IMR-90 (cell line): ENCODE data around the gene PDCD1. TPM values are rescaled to one million over a fixed set of nuclear protein-coding genes. Genes with fewer than 3 reads are reported as not detected.

Experiments used
- ATAC-seq: fragments of 200-7000 bp; cut with Tn5 transposase; 2 replicates; pipeline ENCODE4 v1.9.1; 2020; ENCODE audit warnings: low read depth, mild to moderate bottlenecking, moderate library complexity
- BruUV-seq: library from RNA; stranded (reverse); fragments of 400-500 nt; replicated peaks from 2 replicates; lab custom pipeline; 2021; lab: Mats Ljungman, UMichigan
- CTCF ChIA-PET: fragments of 300-600 bp; formaldehyde crosslinking; extraction: SDS; loops from one replicate; lab custom pipeline; 2021; ENCODE audit warnings: antibody characterized with exemption; lab: Yijun Ruan, JAX
- POLR2A ChIA-PET: fragments of 300-600 bp; sonication (Branson Sonifier 250); formaldehyde crosslinking; loops from one replicate; lab custom pipeline; 2022; ENCODE audit warnings: antibody characterized with exemption; ENCODE audit not compliant: unreplicated experiment; lab: Charles Lee
- DNase-seq: peaks from one replicate; pipeline ENCODE4 v3.0.0; 2013
- H2AFZ ChIP-seq: replicated peaks from 2 replicates; pipeline ENCODE3; 2013; ENCODE audit warnings: low read length, mild to moderate bottlenecking; ENCODE audit not compliant: poor library complexity
- H2AK5ac ChIP-seq: 2 replicates; pipeline ENCODE4 v1.6.1; 2013; ENCODE audit warnings: low read depth, low read length, inconsistent platforms
- H2AK9ac ChIP-seq: replicated peaks from 2 replicates; pipeline ENCODE3; 2013; ENCODE audit warnings: mild to moderate bottlenecking, low read depth, low read length, moderate library complexity; ENCODE audit not compliant: poor library complexity
- H2BK120ac ChIP-seq: 2 replicates; pipeline ENCODE4 v1.6.1; 2013; ENCODE audit warnings: low read depth, low read length, inconsistent platforms
- H2BK15ac ChIP-seq: 3 replicates; pipeline ENCODE4 v1.6.1; 2013; ENCODE audit warnings: low read depth, low read length, inconsistent platforms
- H2BK20ac ChIP-seq: 2 replicates; pipeline ENCODE4 v1.6.1; 2013; ENCODE audit warnings: low read depth, mild to moderate bottlenecking, inconsistent platforms, low read length, moderate library complexity
- H2BK5ac ChIP-seq: 2 replicates; pipeline ENCODE4 v1.6.1; 2013; ENCODE audit warnings: mild to moderate bottlenecking, low read depth, low read length, inconsistent platforms; ENCODE audit not compliant: poor library complexity, severe bottlenecking
- H3K14ac ChIP-seq: replicated peaks from 2 replicates; pipeline ENCODE4 v1.6.1; 2013; ENCODE audit warnings: low read depth, low read length, inconsistent platforms
- H3K18ac ChIP-seq: 2 replicates; pipeline ENCODE4 v1.6.1; 2013; ENCODE audit warnings: low read depth, low read length, control low read depth
- H3K23ac ChIP-seq: 2 replicates; pipeline ENCODE4 v1.6.1; 2013; ENCODE audit warnings: low read depth, low read length, inconsistent platforms
- H3K27ac ChIP-seq: 2 replicates; pipeline ENCODE4 v1.5.1; 2013; ENCODE audit warnings: mild to moderate bottlenecking, control low read depth, low read length; ENCODE audit not compliant: insufficient read depth
- H3K27me3 ChIP-seq: 2 replicates; pipeline ENCODE4 v1.6.1; 2013; ENCODE audit warnings: low read length; ENCODE audit not compliant: control insufficient read depth, insufficient read depth
- H3K36me3 ChIP-seq: 2 replicates; pipeline ENCODE4 v1.6.1; 2013; ENCODE audit warnings: low read length, mixed read lengths; ENCODE audit not compliant: control insufficient read depth, insufficient read depth
- H3K4ac ChIP-seq: 2 replicates; pipeline ENCODE4 v1.6.1; 2013; ENCODE audit warnings: low read depth, low read length, inconsistent platforms
- H3K4me1 ChIP-seq: 2 replicates; pipeline ENCODE4 v1.6.1; 2013; ENCODE audit warnings: low read length, mixed read lengths; ENCODE audit not compliant: control insufficient read depth, insufficient read depth
- H3K4me2 ChIP-seq: 2 replicates; pipeline ENCODE4 v1.6.1; 2013; ENCODE audit warnings: low read depth, mild to moderate bottlenecking, control low read depth, low read length, moderate library complexity
- H3K4me3 ChIP-seq: 2 replicates; pipeline ENCODE4 v1.5.1; 2013; ENCODE audit warnings: low read depth, mild to moderate bottlenecking, control low read depth, low read length, moderate library complexity; ENCODE audit not compliant: insufficient read depth
- H3K56ac ChIP-seq: 2 replicates; pipeline ENCODE4 v1.6.1; 2013; ENCODE audit warnings: low read length, inconsistent platforms; ENCODE audit not compliant: insufficient read depth; ENCODE audit errors: extremely low read depth
- H3K79me1 ChIP-seq, 2 experiments: 2 replicates each; pipeline ENCODE4 v1.6.1; 2013; ENCODE audit warnings: low read length in 2 of 2, inconsistent platforms in 1 of 2, low read depth in 1 of 2
- H3K9ac ChIP-seq: 2 replicates; pipeline ENCODE4 v1.6.1; 2013; ENCODE audit warnings: low read depth, low read length, control low read depth
- H3K9me1 ChIP-seq: 2 replicates; pipeline ENCODE4 v1.6.1; 2013; ENCODE audit warnings: low read length, inconsistent platforms; ENCODE audit not compliant: insufficient read depth
- H3K9me3 ChIP-seq: 2 replicates; pipeline ENCODE4 v1.6.1; 2013; ENCODE audit warnings: low read length; ENCODE audit not compliant: control insufficient read depth, insufficient read depth
- H4K20me1 ChIP-seq: 2 replicates; pipeline ENCODE4 v1.6.1; 2013; ENCODE audit warnings: low read length, inconsistent platforms; ENCODE audit not compliant: insufficient read depth
- H4K5ac ChIP-seq: 2 replicates; pipeline ENCODE4 v1.6.1; 2013; ENCODE audit warnings: mild to moderate bottlenecking, low read depth, low read length, control low read depth
- H4K8ac ChIP-seq, 2 experiments: 2 replicates each; pipeline ENCODE4 v1.6.1; 2013; ENCODE audit warnings: low read depth in 2 of 2, low read length in 2 of 2, control low read depth in 1 of 2, inconsistent platforms in 1 of 2
- H4K91ac ChIP-seq: 2 replicates; pipeline ENCODE4 v1.6.1; 2013; ENCODE audit warnings: low read depth, low read length, inconsistent platforms; ENCODE audit not compliant: insufficient read depth
- CEBPB ChIP-seq: IDR thresholded peaks from 2 replicates; pipeline ENCODE4 v1.6.1; 2012; ENCODE audit warnings: low read depth, low read length, improper control_type of control experiment
- CHD1 ChIP-seq: IDR thresholded peaks from 2 replicates; pipeline ENCODE4 v1.6.1; 2012; ENCODE audit warnings: low read depth, low read length, improper control_type of control experiment
- CTCF ChIP-seq: conservative IDR thresholded peaks from 2 replicates; pipeline ENCODE4 v1.5.1; 2012; ENCODE audit warnings: mild to moderate bottlenecking, low read depth, low read length, improper control_type of control experiment
- ELK1 ChIP-seq: fragments of 150-350 bp; IDR thresholded peaks from 2 replicates; pipeline ENCODE4 v1.6.1; 2016; ENCODE audit warnings: low read depth, mild to moderate bottlenecking, low read length, moderate library complexity, borderline replicate concordance
- MAFK ChIP-seq: IDR thresholded peaks from 2 replicates; pipeline ENCODE4 v1.6.1; 2012; ENCODE audit warnings: low read depth, low read length, improper control_type of control experiment
- MAZ ChIP-seq: IDR thresholded peaks from 2 replicates; pipeline ENCODE4 v1.6.1; 2012; ENCODE audit warnings: low read depth, mild to moderate bottlenecking, low read length, improper control_type of control experiment, moderate library complexity, borderline replicate concordance
- MXI1 ChIP-seq: IDR thresholded peaks from 2 replicates; pipeline ENCODE4 v1.6.1; 2012; ENCODE audit warnings: low read depth, mild to moderate bottlenecking, low read length, moderate library complexity, borderline replicate concordance
- NFE2L2 ChIP-seq: fragments of 150-350 bp; IDR thresholded peaks from 2 replicates; pipeline ENCODE4 v1.6.1; 2016; ENCODE audit warnings: low read depth, mild to moderate bottlenecking, low read length
- POLR2A ChIP-seq: IDR thresholded peaks from 2 replicates; pipeline ENCODE4 v1.6.1; 2012; ENCODE audit warnings: mild to moderate bottlenecking, low read depth, low read length
- RAD21 ChIP-seq: IDR thresholded peaks from 2 replicates; pipeline ENCODE4 v1.6.1; 2012; ENCODE audit warnings: low read length, improper control_type of control experiment
- RFX5 ChIP-seq: IDR thresholded peaks from 2 replicates; pipeline ENCODE4 v1.8.0; 2012; ENCODE audit warnings: low read depth, mild to moderate bottlenecking, low read length, moderate library complexity
- SMC3 ChIP-seq: fragments of 150-350 bp; IDR thresholded peaks from 2 replicates; pipeline ENCODE4 v1.6.1; 2016; ENCODE audit warnings: low read depth, mild to moderate bottlenecking, antibody characterized with exemption, low read length, moderate library complexity
- WGBS, 2 experiments: methylation state at CpG; one replicate each; pipeline versions ENCODE4 v1.1.5 to v1.1.7; 2013; ENCODE audit warnings: missing lambda C conversion rate in 2 of 2; ENCODE audit not compliant: insufficient read length in 1 of 2; ENCODE audit errors: extremely low coverage in 2 of 2; 5-methylcytosine and 5-hydroxymethylcytosine counted together
- dilution Hi-C: fragments of 300-500 bp; cut with HindIII; formaldehyde crosslinking; loops from one replicate; pipeline ENCODE4 v1.14.3; 2018; ENCODE audit warnings: low sequenced_read_pairs; ENCODE audit not compliant: unreplicated experiment
- in situ Hi-C: fragments of 300-500 bp; cut with MboI; formaldehyde crosslinking; loops from 3 replicates; pipeline ENCODE4 v1.14.3; 2019; ENCODE audit warnings: low sequenced_read_pairs, inconsistent platforms, mixed read lengths
- intact Hi-C: fragments of 100-400 bp; cut with micrococcal nuclease; formaldehyde crosslinking; loops from 2 replicates; pipeline ENCODE4 v1.10.0; 2022
- polyA plus RNA-seq, 3 experiments: library from polyadenylated mRNA; depleted of rRNA; stranded (reverse); fragments of >200 nt; gene quantifications; 2 replicates each; pipeline ENCODE4 v1.2.3, GENCODE V29; 2012; ENCODE audit warnings: low replicate concordance in 1 of 3
- total RNA-seq: library from RNA; depleted of rRNA; stranded (reverse); fragments of >200 nt; gene quantifications from 2 replicates; pipeline ENCODE4 v1.2.3, GENCODE V29; 2012

The PDCD1 gene
- total and polyA plus RNA-seq, 2 of the 4 experiments (the other 2 are of a cell fraction) = not detected

- Histone ChIP-seq H2AK9ac (no peak overlapping the region), H3K4ac (no peak overlapping the region), H3K79me1 (no peaks in the 10 kb centered on the region), H3K9me1 (no peaks in the 10 kb centered on the region), H3K23ac (no peak overlapping the region), H3K14ac (no peak overlapping the region), H4K8ac (no peak overlapping the region), H3K4me2 (no peak overlapping the region), H3K9me3 (no peaks in the 10 kb centered on the region), H2BK120ac (no peak overlapping the region), H4K20me1 (no peaks in the 10 kb centered on the region), H4K91ac (no peak overlapping the region), H3K56ac (no peak overlapping the region), H3K27me3 (no peaks in the 10 kb centered on the region; the same call in 1 of the 2 replicates), H4K5ac (no peak overlapping the region), H3K9ac (no peak overlapping the region), H2BK15ac (no peak overlapping the region), H3K4me1 (peaks cover 3% of the 10 kb centered on the region), H3K36me3 (no peaks in the 10 kb centered on the region), H3K18ac (no peak overlapping the region), H2BK20ac (no peak overlapping the region), H3K4me3 (no peak overlapping the region), H3K27ac (no peak overlapping the region), H2AFZ (no peak overlapping the region), H2AK5ac (no peak overlapping the region), H2BK5ac (no peak overlapping the region)
- intact Hi-C loops (no loop called here), in situ Hi-C loops (no loop called here), dilution Hi-C loops (no loop called here)
- ChIA-PET POLR2A (no interaction called here), CTCF (no interaction called here)
- ATAC-seq = no peak
- no TSS peak for BruUV-seq
- TF ChIP-seq CEBPB (no peak), NFE2L2 (no peak), CHD1 (no peak), CTCF (no peak), MAFK (no peak), ELK1 (no peak), RAD21 (no peak), POLR2A (no peak), MAZ (no peak), MXI1 (no peak), SMC3 (no peak), RFX5 (no peak)
- 90% methylated on average over 19 of the region's 28 CpGs; no CpG with 5 or more reads in 1 of the 2 experiments for WGBS, 2 experiments
- no peak for DNase-seq
Measured at GRCh38 chr2:241857041-241857541, 1.6 kb downstream of the PDCD1 start.
